Breast epithelium (tissue), 3 donors: ENCODE measurements around the gene NTNG1.

Experiments used
- POLR2A ChIP-seq: fragments of 450-650 bp; IDR thresholded peaks from one replicate; pipeline ENCODE4 v1.6.1; 2016; ENCODE audit warnings: antibody characterized with exemption, mild to moderate bottlenecking, moderate library complexity
- TF ChIP-seq, protein P1 (sequence below), 3 donors: fragments of 450-650 bp; IDR thresholded peaks; one replicate each; pipeline ENCODE4 v1.5.1; 2016 to 2017; ENCODE audit warnings: antibody characterized with exemption in 3 of 3, mild to moderate bottlenecking in 3 of 3, moderate library complexity in 3 of 3

DNA sequence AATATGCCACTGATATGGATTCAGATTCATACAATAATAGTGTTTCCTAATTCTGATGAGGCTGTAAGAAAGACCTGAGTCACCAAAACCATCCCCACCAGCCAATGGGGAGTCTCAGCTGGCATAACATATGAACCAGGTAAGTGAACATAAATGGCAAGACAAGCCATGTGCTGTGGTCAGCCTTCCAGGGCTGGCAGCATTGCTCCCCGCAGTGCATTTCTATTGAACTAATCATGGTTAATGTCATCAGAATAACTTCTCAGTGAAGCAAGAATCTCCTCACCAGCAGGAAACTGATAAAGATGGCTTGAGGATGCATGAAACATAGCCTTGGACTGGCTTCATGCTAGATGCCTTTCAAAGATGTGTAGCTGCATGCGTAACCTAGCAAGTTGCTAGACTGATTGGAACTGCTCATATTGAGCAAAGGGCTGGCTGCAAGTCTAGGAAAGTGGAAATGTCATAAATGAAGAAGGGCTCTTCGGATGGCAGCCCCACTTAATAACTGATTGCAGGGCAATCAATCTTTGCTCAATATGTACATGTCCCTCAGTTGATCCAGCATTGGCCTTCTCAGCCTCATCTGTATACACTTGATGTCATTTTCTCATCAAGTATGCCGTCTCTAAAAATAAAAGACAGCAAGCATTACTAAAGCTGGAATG lies 88.0 kb downstream of the NTNG1 start:
- TF ChIP-seq, protein P1, sequence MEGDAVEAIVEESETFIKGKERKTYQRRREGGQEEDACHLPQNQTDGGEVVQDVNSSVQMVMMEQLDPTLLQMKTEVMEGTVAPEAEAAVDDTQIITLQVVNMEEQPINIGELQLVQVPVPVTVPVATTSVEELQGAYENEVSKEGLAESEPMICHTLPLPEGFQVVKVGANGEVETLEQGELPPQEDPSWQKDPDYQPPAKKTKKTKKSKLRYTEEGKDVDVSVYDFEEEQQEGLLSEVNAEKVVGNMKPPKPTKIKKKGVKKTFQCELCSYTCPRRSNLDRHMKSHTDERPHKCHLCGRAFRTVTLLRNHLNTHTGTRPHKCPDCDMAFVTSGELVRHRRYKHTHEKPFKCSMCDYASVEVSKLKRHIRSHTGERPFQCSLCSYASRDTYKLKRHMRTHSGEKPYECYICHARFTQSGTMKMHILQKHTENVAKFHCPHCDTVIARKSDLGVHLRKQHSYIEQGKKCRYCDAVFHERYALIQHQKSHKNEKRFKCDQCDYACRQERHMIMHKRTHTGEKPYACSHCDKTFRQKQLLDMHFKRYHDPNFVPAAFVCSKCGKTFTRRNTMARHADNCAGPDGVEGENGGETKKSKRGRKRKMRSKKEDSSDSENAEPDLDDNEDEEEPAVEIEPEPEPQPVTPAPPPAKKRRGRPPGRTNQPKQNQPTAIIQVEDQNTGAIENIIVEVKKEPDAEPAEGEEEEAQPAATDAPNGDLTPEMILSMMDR (IDR thresholded peaks at IDR 0.05): no peak
- no peak for TF ChIP-seq POLR2A
